B cell (primary cell): ENCODE data around the gene AHRR. TPM values are rescaled to one million over a fixed set of nuclear protein-coding genes. Genes with fewer than 3 reads are reported as not detected.
"Not testable (repeated sequence)": the region's sequence is repeated elsewhere in the genome, so short reads cannot be mapped to it uniquely, and the experiment has no call there.

ENCODE experiments used
- ATAC-seq: fragments of 200-7000 bp; cut with Tn5 transposase; one replicate; pipeline ENCODE4 v1.10.0; 2021; ENCODE audit warnings: low read depth, mild to moderate bottlenecking, moderate number of reproducible peaks, moderate library complexity
- CTCF ChIA-PET: fragments of 350-600 bp; sonication (Branson Sonifier 250); formaldehyde crosslinking; loops from one replicate; lab custom pipeline; 2021; ENCODE audit warnings: antibody characterized with exemption, inconsistent platforms; lab: Charles Lee
- POLR2A ChIA-PET: fragments of 350-600 bp; sonication (Branson Sonifier 250); formaldehyde crosslinking; loops from one replicate; lab custom pipeline; 2021; ENCODE audit warnings: antibody characterized with exemption; lab: Charles Lee
- DNase-seq: peaks from one replicate; pipeline ENCODE4 v3.0.0; 2013
- H2AFZ ChIP-seq: 2 replicates; pipeline ENCODE4 v1.6.1; 2012; ENCODE audit warnings: mild to moderate bottlenecking, low read depth, low read length; ENCODE audit not compliant: insufficient read depth, poor library complexity, severe bottlenecking
- H3K27ac ChIP-seq, 2 donors: 1 replicate in 1 of 2; 2 replicates in 1 of 2; pipeline ENCODE4 v1.5.1; 2012 to 2013; ENCODE audit warnings: low read length in 2 of 2, mild to moderate bottlenecking in 2 of 2, moderate library complexity in 1 of 2
- H3K27me3 ChIP-seq, 4 experiments: fragments of 200-600 bp in 1 of 4; sonication (generic) in 1 of 4; replicated peaks in 1 of 4; 1 replicate in 2 of 4; 2 replicates in 2 of 4; pipeline versions ENCODE4 v1.6.1 to v1.7.0; 2013 to 2016; ENCODE audit warnings: low read length in 3 of 4, mild to moderate bottlenecking in 2 of 4, mixed read lengths in 1 of 4, moderate library complexity in 1 of 4; ENCODE audit not compliant: insufficient read depth in 4 of 4, control insufficient read depth in 3 of 4; ENCODE audit errors: control extremely low read depth in 1 of 4
- H3K36me3 ChIP-seq, 2 experiments: replicated peaks in 1 of 2; 1 replicate in 1 of 2; 2 replicates in 1 of 2; pipeline versions ENCODE4 v1.6.1 to v1.7.1; 2013; ENCODE audit warnings: low read length in 1 of 2; ENCODE audit not compliant: insufficient read depth in 2 of 2, control insufficient read depth in 1 of 2; ENCODE audit errors: control extremely low read depth in 1 of 2, extremely low read depth in 1 of 2
- H3K4me1 ChIP-seq, 2 donors: fragments of 200-600 bp in 1 of 2; sonication (generic) in 1 of 2; 1 replicate in 1 of 2; 2 replicates in 1 of 2; pipeline versions ENCODE4 v1.5.1 to v1.6.1; 2013 to 2017; ENCODE audit warnings: low read length in 2 of 2; ENCODE audit not compliant: control insufficient read depth in 2 of 2, insufficient read depth in 2 of 2
- H3K4me2 ChIP-seq: replicated peaks from 2 replicates; pipeline ENCODE3; 2012; ENCODE audit warnings: mild to moderate bottlenecking, low read depth, low read length; ENCODE audit not compliant: poor library complexity, severe bottlenecking
- H3K4me3 ChIP-seq, 5 experiments: fragments of 200-600 bp in 1 of 5; sonication (generic) in 1 of 5; 1 replicate in 3 of 5; 2 replicates in 2 of 5; pipeline versions ENCODE4 v1.5.1 to v1.7.0; 2011 to 2016; ENCODE audit warnings: low read length in 4 of 5, mild to moderate bottlenecking in 4 of 5, low read depth in 2 of 5, control low read depth in 1 of 5, moderate library complexity in 1 of 5; ENCODE audit not compliant: insufficient read depth in 1 of 5; ENCODE audit errors: control extremely low read depth in 1 of 5, extremely low read depth in 1 of 5
- H3K79me2 ChIP-seq: fragments of 200-600 bp; sonication (generic); one replicate; pipeline ENCODE4 v1.6.0; 2016; ENCODE audit warnings: low read length; ENCODE audit not compliant: control insufficient read depth, insufficient read depth
- H3K9ac ChIP-seq: fragments of 200-600 bp; sonication (generic); 2 replicates; pipeline ENCODE4 v1.6.1; 2017; ENCODE audit warnings: mild to moderate bottlenecking, low read length, moderate library complexity
- H3K9me3 ChIP-seq, 3 donors: one replicate each; pipeline versions ENCODE4 v1.6.1 to v1.7.1; 2013; ENCODE audit warnings: low read length in 2 of 3; ENCODE audit not compliant: control insufficient read depth in 2 of 3, insufficient read depth in 1 of 3; ENCODE audit errors: control extremely low read depth in 1 of 3
- H4K20me1 ChIP-seq: 2 replicates; pipeline ENCODE4 v1.6.0; 2012; ENCODE audit warnings: mild to moderate bottlenecking, low read length; ENCODE audit not compliant: insufficient read depth, control insufficient read depth, poor library complexity, severe bottlenecking
- H3K27ac Mint-ChIP-seq: one replicate; pipeline ENCODE4 v1.8.0; 2021; ENCODE audit warnings: mixed read lengths
- H3K27me3 Mint-ChIP-seq: one replicate; pipeline ENCODE4 v1.8.0; 2021; ENCODE audit warnings: mixed read lengths
- H3K4me1 Mint-ChIP-seq: one replicate; pipeline ENCODE4 v1.8.0; 2021; ENCODE audit warnings: mixed read lengths
- H3K4me3 Mint-ChIP-seq: one replicate; pipeline ENCODE4 v1.8.0; 2021; ENCODE audit warnings: mixed read lengths
- H3K9me3 Mint-ChIP-seq: one replicate; pipeline ENCODE4 v1.8.0; 2022; ENCODE audit warnings: mixed read lengths; ENCODE audit not compliant: insufficient read depth
- EZH2 ChIP-seq: IDR thresholded peaks from 2 replicates; pipeline ENCODE4 v1.6.1; 2012; ENCODE audit warnings: borderline replicate concordance, low read depth, mild to moderate bottlenecking, moderate library complexity, low read length; ENCODE audit not compliant: insufficient read depth, poor library complexity, severe bottlenecking
- WGBS: methylation state at CpG from one replicate; pipeline ENCODE4 v1.1.5; 2013; ENCODE audit warnings: missing lambda C conversion rate; ENCODE audit not compliant: insufficient coverage; 5-methylcytosine and 5-hydroxymethylcytosine counted together
- intact Hi-C: fragments of 100-400 bp; cut with micrococcal nuclease; formaldehyde crosslinking; loops from one replicate; pipeline ENCODE4 v1.10.0; 2022
- polyA plus RNA-seq: library from polyadenylated mRNA; depleted of rRNA; stranded (reverse); fragments of >200 nt; gene quantifications from 2 replicates; pipeline ENCODE4 v1.2.3, GENCODE V29; 2012
- total RNA-seq, 2 donors: library from RNA; stranded (reverse); fragments of 120-200 nt in 1 of 2; gene quantifications; 1 replicate in 1 of 2; 2 replicates in 1 of 2; pipeline versions ENCODE4 v1.2.3 to v1.2.4, GENCODE V29; 2013 to 2022
- TF ChIP-seq, protein P1 (sequence below): fragments of 200-600 bp; IDR thresholded peaks from one replicate; pipeline ENCODE4 v1.8.0; 2022; ENCODE audit warnings: antibody characterized with exemption, mild to moderate bottlenecking

Gene AHRR
- total and polyA plus RNA-seq, 2 donors (not counting 1 experiment from before 2014, with no cell fraction given) = 0.13 to 1.7 TPM

DNA sequence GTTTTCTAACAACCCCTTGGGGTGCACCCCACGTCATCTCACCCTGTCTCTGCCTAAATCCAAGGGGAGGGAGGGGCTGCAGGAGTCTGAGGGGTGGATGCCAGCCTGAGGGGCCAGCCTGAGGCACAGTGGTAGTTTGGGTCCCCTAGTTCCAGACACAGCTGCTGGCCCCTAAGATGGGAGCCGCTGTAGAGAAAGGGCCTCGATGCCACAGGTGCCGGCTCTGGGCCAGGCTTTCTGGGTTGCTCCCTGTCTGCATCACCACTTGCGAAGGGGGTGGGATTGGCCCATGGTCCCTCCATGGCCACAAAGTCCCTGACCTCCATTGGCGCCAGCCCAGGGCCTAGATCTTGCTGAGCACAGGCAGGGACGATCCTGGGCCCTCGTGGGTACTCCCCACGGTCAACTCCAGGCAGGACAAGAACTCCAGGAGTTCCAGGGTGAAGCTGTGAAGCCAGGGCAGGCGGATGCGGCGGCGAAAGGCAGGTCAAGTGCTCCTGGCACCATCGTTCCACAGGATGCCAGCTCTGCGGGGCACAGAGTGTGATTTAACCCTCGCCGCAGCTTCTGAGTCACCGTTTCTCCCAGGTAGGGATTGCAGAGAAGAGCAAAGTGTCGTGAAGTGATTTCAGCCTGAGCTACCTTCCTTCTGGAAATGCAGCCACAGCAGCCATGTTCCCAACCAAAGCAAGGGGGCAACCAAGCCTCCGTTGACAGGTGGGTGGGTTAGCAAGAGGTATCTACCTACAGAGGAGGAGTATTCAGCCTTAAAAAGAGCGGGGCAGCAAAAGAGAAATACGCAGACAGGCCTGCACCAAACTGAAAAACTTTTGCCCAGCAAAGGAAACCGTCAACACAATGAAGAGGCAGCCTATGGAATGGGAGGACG lies 79.9 kb downstream of the AHRR start:
- Histone ChIP-seq H3K9ac (no peak overlapping the region), H3K9me3 (peaks cover 0 to 19% (median 0%) of the 10 kb centered on the region in 3 donors), H3K27me3 (peaks cover 0 to 24% (median 11%) of the 10 kb centered on the region in 4 experiments), H2AFZ (no peak overlapping the region), H4K20me1 (no peaks in the 10 kb centered on the region), H3K36me3 (no peaks in the 10 kb centered on the region), H3K4me2 (no peak overlapping the region), H3K27ac (no peak overlapping the region), H3K79me2 (no peaks in the 10 kb centered on the region), H3K4me3 (no peak overlapping the region), H3K4me1 (peaks cover 36 to 37% of the 10 kb centered on the region in 2 donors)
- peak overlapping the region; percentile 46 for H3K27ac Mint-ChIP-seq
- H3K4me1 Mint-ChIP-seq = peaks cover 45% of the 10 kb centered on the region
- intact Hi-C loops = no loop called here
- peaks cover 34% of the 10 kb centered on the region for H3K27me3 Mint-ChIP-seq
- no peak for ATAC-seq
- 94% methylated on average over 19 of the region's 24 CpGs for WGBS
- no peak for DNase-seq
- peak overlapping the region; percentile 26 for H3K4me3 Mint-ChIP-seq
- ChIA-PET CTCF (interaction anchor here (0.7 kb wide), 1 partner anchor 576 kb away, joined by 3 read pairs; no protein-coding TSS in a partner anchor), POLR2A (no interaction called here)
- no peaks in the 10 kb centered on the region for H3K9me3 Mint-ChIP-seq
- TF ChIP-seq EZH2 = no peak
- TF ChIP-seq, protein P1, sequence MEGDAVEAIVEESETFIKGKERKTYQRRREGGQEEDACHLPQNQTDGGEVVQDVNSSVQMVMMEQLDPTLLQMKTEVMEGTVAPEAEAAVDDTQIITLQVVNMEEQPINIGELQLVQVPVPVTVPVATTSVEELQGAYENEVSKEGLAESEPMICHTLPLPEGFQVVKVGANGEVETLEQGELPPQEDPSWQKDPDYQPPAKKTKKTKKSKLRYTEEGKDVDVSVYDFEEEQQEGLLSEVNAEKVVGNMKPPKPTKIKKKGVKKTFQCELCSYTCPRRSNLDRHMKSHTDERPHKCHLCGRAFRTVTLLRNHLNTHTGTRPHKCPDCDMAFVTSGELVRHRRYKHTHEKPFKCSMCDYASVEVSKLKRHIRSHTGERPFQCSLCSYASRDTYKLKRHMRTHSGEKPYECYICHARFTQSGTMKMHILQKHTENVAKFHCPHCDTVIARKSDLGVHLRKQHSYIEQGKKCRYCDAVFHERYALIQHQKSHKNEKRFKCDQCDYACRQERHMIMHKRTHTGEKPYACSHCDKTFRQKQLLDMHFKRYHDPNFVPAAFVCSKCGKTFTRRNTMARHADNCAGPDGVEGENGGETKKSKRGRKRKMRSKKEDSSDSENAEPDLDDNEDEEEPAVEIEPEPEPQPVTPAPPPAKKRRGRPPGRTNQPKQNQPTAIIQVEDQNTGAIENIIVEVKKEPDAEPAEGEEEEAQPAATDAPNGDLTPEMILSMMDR = no peak

GRCh38 chr5:402219-402614 lies 80.7 kb downstream of the AHRR start:
- WGBS = 96% methylated on average over 13 of the region's 17 CpGs
- H3K9me3 ChIP-seq = peaks cover 0 to 19% (median 0%) of the 10 kb centered on the region in 3 donors
- ATAC-seq, H3K9me3 Mint-ChIP-seq, H3K27ac ChIP-seq, H2AFZ ChIP-seq, H3K9ac ChIP-seq, intact Hi-C loops, H3K79me2 ChIP-seq, POLR2A ChIA-PET, H3K27ac Mint-ChIP-seq, H3K4me3 ChIP-seq, DNase-seq, H3K36me3 ChIP-seq, H4K20me1 ChIP-seq: not testable (repeated sequence)
- Mint-ChIP-seq H3K27me3 (peaks cover 42% of the 10 kb centered on the region), H3K4me1 (peaks cover 45% of the 10 kb centered on the region), H3K4me3 (peak overlapping the region; percentile 65)
- peaks cover 36 to 37% of the 10 kb centered on the region in 2 donors for H3K4me1 ChIP-seq
- H3K4me2 ChIP-seq = peak overlapping the region; percentile 59
- peaks cover 0 to 24% (median 11%) of the 10 kb centered on the region in 4 experiments for H3K27me3 ChIP-seq
- CTCF ChIA-PET = interaction anchor here (0.7 kb wide), 1 partner anchor 575 kb away, joined by 3 read pairs; no protein-coding TSS in a partner anchor
